Measurements from ENCODE around the gene AFF3.
A peak's percentile ranks its signal among the peaks of the same experiment; 100 is the strongest.

AFF3 gene

GRCh38 chr2:99880964-99881294, 261.5 kb downstream of the AFF3 start:
- ATAC-seq (no peak), DNase-seq (no peak)

- ATAC-seq (peak; percentile 72), DNase-seq (peak; percentile 20)
These were observed 262.0 kb downstream of the AFF3 start for GRCh38 chr2:99880148-99880963.

DNA sequence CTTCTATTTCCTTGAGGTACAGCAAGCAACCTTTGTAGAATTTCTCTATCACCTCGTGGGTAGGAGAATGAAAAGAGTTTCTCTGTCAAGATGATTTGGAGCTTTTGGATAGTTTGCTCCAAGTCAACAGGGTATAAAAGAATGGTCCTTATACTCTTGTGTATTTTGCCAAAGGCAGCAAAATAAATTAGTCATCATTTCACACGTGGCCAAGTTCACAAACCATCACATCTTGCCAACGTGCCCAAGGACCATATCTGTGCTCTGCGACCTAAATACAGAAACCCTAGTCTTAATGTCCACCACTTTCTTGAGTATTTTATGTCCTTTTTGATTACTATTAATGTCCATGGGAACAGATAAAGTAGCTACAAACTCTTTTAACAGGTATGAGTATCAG, 262.9 kb downstream of the AFF3 start:
- ATAC-seq = no peak

GRCh38 chr2:99878581-99879350, 263.6 kb downstream of the AFF3 start:
- no peak for DNase-seq

More for the DNA sequence above, 262.9 kb downstream of the AFF3 start:
- no peak for DNase-seq

GRCh38 chr2:99877963-99878362, 264.4 kb downstream of the AFF3 start:
- ATAC-seq = no peak
- DNase-seq = no peak

More at GRCh38 chr2:99878581-99879350, 263.6 kb downstream of the AFF3 start:
- ATAC-seq = no peak

DNA sequence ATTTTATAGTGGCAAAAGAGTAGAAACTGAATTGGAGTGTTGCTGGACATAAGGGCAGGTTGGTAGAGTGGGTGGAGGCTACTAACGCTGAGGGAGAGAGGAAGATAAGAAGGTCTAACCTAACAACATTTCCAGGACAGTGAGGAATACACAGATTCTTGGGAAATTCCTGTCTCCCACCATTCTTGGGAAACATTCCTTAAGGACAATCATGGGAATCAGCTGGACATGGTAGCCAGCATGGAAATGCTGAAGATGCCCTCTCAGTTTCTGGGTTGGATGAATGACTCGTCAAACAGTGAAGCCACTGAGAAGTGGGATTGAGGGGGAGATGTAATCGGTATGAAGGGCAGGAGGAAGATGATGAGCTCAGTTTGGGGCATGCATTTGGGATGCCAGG, 265.4 kb downstream of the AFF3 start:
- no peak for ATAC-seq
- DNase-seq = no peak

GRCh38 chr2:99875627-99876201, 266.7 kb downstream of the AFF3 start:
- DNase-seq (no peak), ATAC-seq (no peak)

DNA sequence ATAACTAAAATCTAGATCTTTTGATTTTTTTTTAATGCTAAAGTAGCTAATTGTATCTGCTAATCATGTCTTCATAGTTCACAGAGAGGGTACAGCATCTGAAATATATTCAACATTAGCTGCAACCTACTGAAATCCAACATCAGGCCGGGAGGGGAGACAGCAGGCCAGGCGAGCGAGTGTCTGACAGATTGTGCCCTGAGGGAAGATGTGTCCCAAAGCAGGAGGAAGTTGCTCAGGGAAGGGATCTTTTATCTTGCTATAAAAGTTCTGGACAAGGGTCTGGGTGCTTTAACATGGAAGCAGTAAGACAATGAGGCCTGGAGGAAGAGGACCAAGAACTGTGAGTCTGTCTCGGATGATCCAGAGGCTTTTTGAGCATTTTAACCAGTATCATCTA, 274.1 kb downstream of the AFF3 start:
- no peak for DNase-seq
- ATAC-seq = no peak

DNA sequence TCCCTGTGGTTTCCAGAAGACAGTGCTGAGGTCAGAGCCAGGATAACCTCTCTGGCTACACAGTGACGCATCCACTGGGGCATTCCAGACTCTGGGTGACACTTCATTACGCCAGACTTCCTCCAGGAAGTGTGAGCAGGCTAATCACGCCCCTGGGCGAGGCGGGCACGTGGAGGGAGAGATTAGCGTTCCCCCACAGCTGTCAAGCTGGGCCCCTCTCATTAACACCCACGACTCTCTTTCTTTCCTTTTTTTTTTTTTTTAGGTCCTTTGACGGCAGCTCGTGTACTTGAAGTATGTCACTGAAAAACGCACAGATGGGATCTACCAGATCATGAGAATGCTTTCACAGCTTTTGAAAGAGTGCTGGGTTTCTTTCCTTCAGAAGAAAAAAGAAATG, 274.6 kb downstream of the AFF3 start:
- no peak for ATAC-seq
- no peak for DNase-seq

GRCh38 chr2:99865818-99866676, 276.3 kb downstream of the AFF3 start:
- no peak for ATAC-seq
- no peak for DNase-seq

DNA sequence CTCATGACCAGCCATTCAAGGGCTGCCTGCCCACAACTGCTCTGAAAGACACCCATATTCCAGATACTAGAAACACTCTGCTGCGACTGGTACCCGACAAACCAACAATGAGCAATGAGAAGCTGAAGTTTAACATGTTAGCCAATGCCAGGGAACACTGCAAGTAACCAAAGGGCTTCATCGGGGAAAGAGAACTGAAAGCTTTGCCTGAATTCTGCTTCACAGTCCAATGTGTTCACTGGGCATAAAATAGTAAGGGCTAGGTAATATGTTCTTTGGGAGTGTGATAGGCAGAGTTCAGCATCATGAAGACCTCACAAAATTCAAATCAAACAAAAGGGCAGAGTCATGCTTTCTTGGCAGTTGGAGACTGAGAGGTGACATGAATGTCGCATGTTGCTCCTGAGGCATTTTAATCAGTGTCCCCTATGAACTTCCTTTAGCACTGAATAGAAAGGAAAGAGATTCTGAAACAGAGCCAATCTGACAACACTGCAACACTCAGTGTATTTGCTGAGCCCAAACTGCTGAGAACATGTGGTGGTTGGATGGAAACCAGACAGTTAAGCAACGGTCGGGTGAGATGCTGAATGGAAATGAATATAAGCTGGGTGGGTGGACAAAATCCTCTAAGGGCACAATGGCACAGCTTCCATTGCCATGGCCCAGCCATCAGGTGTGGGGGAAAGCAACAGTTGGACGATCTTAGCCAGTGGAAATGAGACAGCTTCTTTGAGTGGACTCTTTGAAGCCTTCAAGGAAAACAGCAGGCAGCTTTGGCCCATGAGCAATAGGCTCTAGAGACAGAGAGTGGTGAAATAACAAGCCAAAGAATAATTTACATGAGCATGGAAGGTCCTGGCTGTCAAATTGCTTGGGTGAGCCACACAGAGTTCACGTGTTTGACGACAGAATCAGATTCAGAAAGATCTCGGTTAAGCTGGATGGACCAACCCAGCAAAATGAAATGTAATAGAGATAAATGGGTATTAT, 277.5 kb downstream of the AFF3 start:
- DNase-seq (no peak), ATAC-seq (no peak)

- no peak for DNase-seq
These were observed 278.5 kb downstream of the AFF3 start for GRCh38 chr2:99863903-99864270.

DNA sequence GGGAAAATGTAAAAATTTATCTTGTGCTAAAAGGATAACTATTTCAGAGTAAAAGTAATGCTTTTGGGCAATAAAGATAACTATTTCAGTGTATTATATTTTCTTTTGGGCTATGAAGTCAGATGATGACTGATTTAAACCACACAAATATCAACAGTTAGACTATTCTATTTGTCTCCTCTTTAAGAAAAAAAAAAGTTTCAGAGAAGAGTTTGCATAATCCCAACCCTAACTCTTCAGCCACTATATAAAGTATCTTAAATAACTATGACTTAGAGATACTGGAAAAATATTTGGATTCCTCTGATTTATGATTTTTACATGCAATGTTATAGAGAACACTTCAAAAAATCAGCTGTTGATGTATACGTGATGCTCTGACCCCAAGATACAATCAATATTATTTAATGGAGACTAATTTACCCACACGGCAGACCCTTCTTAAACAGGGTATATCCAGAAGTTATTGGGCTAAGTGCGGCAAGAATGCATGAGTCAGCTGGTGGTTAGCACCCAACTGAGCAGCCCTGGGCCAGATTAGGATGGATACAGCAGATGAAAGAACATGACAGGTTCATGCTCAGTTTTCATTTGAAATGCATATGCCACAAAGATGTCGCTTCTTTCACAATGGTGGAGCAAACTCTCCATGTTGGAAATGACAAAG, 279.0 kb downstream of the AFF3 start:
- no peak for ATAC-seq
- DNase-seq = no peak

More at GRCh38 chr2:99863903-99864270, 278.5 kb downstream of the AFF3 start:
- no peak for ATAC-seq

- DNase-seq = no peak
- no peak for ATAC-seq
These were observed 279.8 kb downstream of the AFF3 start for GRCh38 chr2:99862566-99862965.

DNA sequence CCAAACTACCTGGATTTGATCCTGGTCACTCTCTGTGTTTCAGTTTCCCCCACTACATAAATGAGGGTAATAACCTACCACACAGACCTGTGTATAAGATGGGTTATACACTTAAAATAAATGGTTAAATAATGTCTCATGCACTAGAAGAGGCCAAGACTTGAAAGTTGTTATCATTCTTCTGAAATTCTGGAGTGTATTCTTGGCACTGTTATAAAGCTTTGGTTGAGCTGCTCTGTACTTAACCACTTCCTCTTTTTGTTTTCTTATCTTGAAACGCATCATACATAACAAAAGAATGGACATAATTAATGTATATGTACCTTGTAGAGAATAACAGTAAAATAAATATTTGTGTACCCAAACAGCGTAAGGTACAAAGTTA, 281.0 kb downstream of the AFF3 start:
- ATAC-seq = no peak
- DNase-seq = no peak

- no peak for ATAC-seq
- no peak for DNase-seq
These were observed 281.5 kb downstream of the AFF3 start for GRCh38 chr2:99860720-99861375.

DNA sequence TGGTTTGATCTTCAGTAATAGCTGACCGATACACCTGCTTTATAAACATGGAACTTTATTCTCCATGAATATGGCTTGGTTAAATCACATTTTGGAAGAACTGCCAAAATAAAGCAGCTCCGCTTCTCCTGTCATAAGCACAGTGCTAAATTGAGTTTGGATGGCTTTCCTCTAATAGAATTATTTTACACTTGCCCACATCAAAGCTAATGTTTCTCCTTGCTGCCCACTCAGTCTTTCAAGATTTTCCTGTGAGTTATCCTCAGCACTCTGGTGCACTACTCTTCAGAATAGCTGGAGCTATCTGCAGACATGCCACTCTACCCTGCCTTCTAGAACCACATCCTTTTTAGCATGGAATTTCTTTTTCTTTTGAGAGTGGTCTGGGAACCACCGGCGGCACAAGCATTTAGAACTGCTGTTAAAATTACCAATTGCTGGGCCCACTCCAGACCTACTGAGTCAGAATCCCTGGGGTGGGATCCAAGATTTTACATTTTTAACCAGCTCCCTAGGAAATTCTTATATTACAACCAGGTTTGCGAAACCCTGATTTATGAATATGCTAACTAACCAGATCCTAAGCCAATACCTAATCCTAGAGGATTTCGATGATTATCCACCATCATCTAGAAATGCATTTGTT, 283.3 kb downstream of the AFF3 start:
- no peak for ATAC-seq

DNA sequence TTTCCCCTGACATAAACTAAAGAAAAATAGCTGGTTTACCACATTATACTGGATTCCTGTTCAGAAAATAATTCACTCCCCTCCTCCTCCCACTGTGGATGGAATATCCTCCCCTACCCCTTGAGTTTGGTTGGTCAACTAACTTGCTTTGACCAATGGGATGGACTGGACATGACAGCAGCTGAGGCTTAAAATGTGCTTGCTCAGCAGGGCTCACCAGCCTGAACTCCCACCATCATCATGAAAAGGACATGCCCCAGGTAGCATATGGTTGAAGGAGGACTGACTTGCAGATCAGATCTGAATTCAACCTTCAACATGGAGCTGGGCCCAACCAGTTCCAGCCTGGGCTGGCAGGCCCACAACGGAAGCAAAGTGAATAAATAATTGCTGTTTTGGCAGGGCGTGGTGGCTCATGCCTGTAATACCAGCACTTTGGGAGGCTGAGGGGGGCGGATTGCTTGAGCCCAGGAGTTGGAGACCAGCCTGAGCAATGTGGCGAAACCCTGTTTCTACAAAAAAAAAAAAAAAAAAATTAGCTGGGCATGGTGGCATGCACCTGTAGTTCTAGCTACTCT, 284.4 kb downstream of the AFF3 start:
- DNase-seq = no peak
- ATAC-seq = no peak

More for the DNA sequence above, 283.3 kb downstream of the AFF3 start:
- DNase-seq = no peak

GRCh38 chr2:99857372-99857771, 285.0 kb downstream of the AFF3 start:
- DNase-seq = no peak
- no peak for ATAC-seq
